ENCODE data around the gene JADE2. TPM values are rescaled to one million over a fixed set of nuclear protein-coding genes. Genes with fewer than 3 reads are reported as not detected.
A peak's percentile ranks its signal among the peaks of the same experiment; 100 is the strongest.

Gene JADE2
- total RNA-seq, 2 experiments from 2014 or later: 58.1 to 68.0 TPM

GRCh38 chr5:134541736-134542376, 16.4 kb downstream of the JADE2 start:
- ATAC-seq (no peak), DNase-seq (peak; percentile 61)
- H3K4me3 Mint-ChIP-seq: no peak overlapping the region
- H3K9me3 Mint-ChIP-seq (ENCODE audit: low read depth): no peaks in the 10 kb centered on the region
- H3K36me3 Mint-ChIP-seq (ENCODE audit: low read depth): peaks cover 39% of the 10 kb centered on the region
- peak overlapping the region; percentile 37 for H3K27ac Mint-ChIP-seq
- ChIA-PET CTCF (interaction anchor here (0.7 to 1.3 kb wide), 4 partner anchors 9 to 54 kb away, joined by 3 to 4 read pairs (median 3); no protein-coding TSS in a partner anchor), POLR2A (interaction anchor here (0.5 to 1.8 kb wide), 3 partner anchors 15 to 32 kb away, joined by 3 to 6 read pairs (median 4); no protein-coding TSS in a partner anchor)
- intact Hi-C loops (cut with DNase I, micrococcal nuclease): no loop called here
- peaks cover 62% of the 10 kb centered on the region for H3K4me1 Mint-ChIP-seq
- no peaks in the 10 kb centered on the region for H3K27me3 Mint-ChIP-seq

DNA sequence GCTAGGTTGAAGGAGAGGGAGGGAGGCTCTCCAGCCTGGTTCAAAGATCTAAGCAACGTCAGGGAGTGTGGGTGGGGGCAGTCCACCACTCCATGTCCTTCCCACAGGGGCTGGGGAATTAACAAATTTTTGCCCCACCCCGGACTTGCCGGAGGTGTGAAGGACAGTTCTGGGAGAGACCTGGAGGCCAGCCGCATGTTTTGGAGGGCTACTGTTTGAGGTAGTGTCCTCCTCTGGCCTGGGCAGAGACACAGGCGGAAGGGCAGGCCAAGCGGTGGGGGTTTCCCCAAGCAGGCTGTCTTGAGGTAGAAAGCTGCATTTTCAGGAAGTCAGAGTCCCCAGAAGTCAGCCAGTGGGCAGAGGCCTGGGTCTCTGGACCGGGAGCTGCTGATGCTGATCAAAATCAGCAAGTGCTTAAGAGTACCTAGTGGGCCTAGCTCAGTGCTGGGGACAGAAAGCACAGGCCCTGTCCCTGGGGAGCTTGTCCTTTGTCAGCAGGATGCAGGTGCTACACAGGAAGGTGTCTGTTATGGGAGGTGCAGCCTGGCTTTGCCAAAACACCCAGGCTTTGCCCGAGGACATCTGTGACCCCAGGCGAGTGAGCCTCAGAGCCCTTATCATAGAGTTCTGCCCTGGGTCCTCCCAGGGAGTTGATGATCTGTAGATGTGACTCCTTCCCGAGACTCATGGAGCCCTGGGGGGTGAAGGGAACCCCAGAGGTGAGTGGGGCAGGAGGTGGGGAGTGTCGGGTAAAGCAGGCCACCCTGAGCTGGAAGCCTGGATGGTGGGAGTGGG, 18.5 kb downstream of the JADE2 start:
- intact Hi-C loops (cut with DNase I, micrococcal nuclease): loop anchor here in 1 of 2 experiments (1.0 kb wide), 2 partner anchors 12 to 17 kb away; no protein-coding TSS in a partner anchor

DNA sequence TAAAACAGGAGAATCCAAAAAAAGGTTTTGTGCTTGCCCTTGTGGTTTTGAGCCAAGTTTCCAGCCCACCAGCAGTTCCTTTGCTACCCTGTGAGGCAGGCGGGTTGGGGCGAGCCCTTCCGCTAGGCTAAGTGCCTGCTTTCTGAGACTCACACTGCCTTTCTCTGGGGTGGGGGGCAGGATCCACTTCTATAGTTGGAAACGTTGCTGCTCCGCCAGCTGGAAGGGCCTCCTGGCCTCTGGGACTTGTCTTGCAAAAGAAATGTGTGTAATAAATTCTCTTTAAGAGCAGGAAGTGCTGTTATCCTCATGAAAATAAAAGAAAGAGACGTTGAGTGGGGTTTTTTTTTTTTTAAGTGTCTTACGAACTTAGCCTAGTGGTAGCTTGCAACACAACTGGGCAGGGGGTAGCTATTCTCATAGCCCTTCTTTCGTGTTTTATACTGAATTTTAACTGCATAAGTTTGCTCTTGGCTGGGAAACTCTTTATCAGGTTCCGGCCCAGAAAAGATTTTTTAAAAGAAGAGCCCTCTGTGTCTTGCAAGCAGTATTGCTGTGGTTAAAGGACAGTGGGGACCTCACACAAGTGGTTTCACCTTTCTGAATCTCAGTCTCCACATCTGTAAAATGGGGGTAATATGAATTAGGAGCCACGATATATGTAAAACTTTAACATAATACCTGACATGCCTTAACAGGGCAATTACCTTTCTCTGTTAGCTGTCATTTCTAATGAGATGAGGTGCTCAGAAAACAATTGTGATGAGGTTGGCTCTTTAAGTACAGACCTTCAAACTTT, 19.8 kb downstream of the JADE2 start:
- DNase-seq: peak; percentile 55
- Mint-ChIP-seq H3K4me1 (peaks cover 77% of the 10 kb centered on the region), H3K36me3 (ENCODE audit: low read depth) (peaks cover 41% of the 10 kb centered on the region), H3K9me3 (ENCODE audit: low read depth) (no peaks in the 10 kb centered on the region), H3K27ac (peak overlapping the region; percentile 96), H3K27me3 (no peaks in the 10 kb centered on the region), H3K4me3 (peak overlapping the region; percentile 71)
- ChIA-PET POLR2A (interaction anchor here (0.5 to 1.9 kb wide), 2 partner anchors 14 to 110 kb away, joined by 4 to 7 read pairs; no protein-coding TSS in a partner anchor), CTCF (interaction anchor here (0.5 to 3.2 kb wide), 7 partner anchors 10 to 145 kb away, joined by 3 to 16 read pairs (median 7); no protein-coding TSS in a partner anchor)
- intact Hi-C loops (cut with DNase I, micrococcal nuclease): no loop called here
- no peak for ATAC-seq

More for the DNA sequence above, 18.5 kb downstream of the JADE2 start:
- DNase-seq (peak; percentile 71), ATAC-seq (peak; percentile 79)
- ChIA-PET POLR2A (interaction anchor here (0.6 to 1.9 kb wide), 4 partner anchors 12 to 20 kb away, joined by 3 to 7 read pairs (median 3); no protein-coding TSS in a partner anchor), CTCF (interaction anchor here (0.6 to 3.2 kb wide), 13 partner anchors 9 to 438 kb away, joined by 3 to 16 read pairs (median 4); partner anchors contain the start of gene CDKN2AIPNL)
- Mint-ChIP-seq H3K27ac (peak overlapping the region; percentile 96), H3K9me3 (ENCODE audit: low read depth) (no peaks in the 10 kb centered on the region), H3K4me1 (peaks cover 72% of the 10 kb centered on the region), H3K27me3 (no peaks in the 10 kb centered on the region), H3K36me3 (ENCODE audit: low read depth) (peaks cover 46% of the 10 kb centered on the region), H3K4me3 (peak overlapping the region; percentile 71)

GRCh38 chr5:134547066-134547465, 21.6 kb downstream of the JADE2 start:
- H3K36me3 Mint-ChIP-seq (ENCODE audit: low read depth): peaks cover 36% of the 10 kb centered on the region
- H3K9me3 Mint-ChIP-seq (ENCODE audit: low read depth): no peaks in the 10 kb centered on the region
- POLR2A ChIA-PET: interaction anchor here (0.6 kb wide), 1 partner anchor 9 kb away, joined by 4 read pairs; no protein-coding TSS in a partner anchor
- DNase-seq (no peak), ATAC-seq (no peak)
- peaks cover 73% of the 10 kb centered on the region for H3K4me1 Mint-ChIP-seq
- peak overlapping the region; percentile 62 for H3K27ac Mint-ChIP-seq
- no peak overlapping the region for H3K4me3 Mint-ChIP-seq
- H3K27me3 Mint-ChIP-seq: no peaks in the 10 kb centered on the region
- intact Hi-C loops (cut with DNase I, micrococcal nuclease): no loop called here
- CTCF ChIA-PET: interaction anchor here (0.8 to 3.0 kb wide), 6 partner anchors 8 to 175 kb away, joined by 3 to 16 read pairs (median 4); partner anchors contain the start of gene UBE2B

- peak overlapping the region; percentile 64 for H3K27ac Mint-ChIP-seq
- intact Hi-C loops (cut with DNase I, micrococcal nuclease): no loop called here
- no peaks in the 10 kb centered on the region for H3K27me3 Mint-ChIP-seq
- DNase-seq (no peak), ATAC-seq (no peak)
- ChIA-PET POLR2A (no interaction called here), CTCF (interaction anchor here (1.2 to 3.0 kb wide), 4 partner anchors 7 to 176 kb away, joined by 3 to 16 read pairs (median 4); partner anchors contain the start of gene UBE2B)
- H3K4me3 Mint-ChIP-seq: no peak overlapping the region
- peaks cover 72% of the 10 kb centered on the region for H3K4me1 Mint-ChIP-seq
- H3K36me3 Mint-ChIP-seq (ENCODE audit: low read depth): peaks cover 38% of the 10 kb centered on the region
- no peaks in the 10 kb centered on the region for H3K9me3 Mint-ChIP-seq (ENCODE audit: low read depth)
These were observed 22.1 kb downstream of the JADE2 start for GRCh38 chr5:134547579-134547978.

DNA sequence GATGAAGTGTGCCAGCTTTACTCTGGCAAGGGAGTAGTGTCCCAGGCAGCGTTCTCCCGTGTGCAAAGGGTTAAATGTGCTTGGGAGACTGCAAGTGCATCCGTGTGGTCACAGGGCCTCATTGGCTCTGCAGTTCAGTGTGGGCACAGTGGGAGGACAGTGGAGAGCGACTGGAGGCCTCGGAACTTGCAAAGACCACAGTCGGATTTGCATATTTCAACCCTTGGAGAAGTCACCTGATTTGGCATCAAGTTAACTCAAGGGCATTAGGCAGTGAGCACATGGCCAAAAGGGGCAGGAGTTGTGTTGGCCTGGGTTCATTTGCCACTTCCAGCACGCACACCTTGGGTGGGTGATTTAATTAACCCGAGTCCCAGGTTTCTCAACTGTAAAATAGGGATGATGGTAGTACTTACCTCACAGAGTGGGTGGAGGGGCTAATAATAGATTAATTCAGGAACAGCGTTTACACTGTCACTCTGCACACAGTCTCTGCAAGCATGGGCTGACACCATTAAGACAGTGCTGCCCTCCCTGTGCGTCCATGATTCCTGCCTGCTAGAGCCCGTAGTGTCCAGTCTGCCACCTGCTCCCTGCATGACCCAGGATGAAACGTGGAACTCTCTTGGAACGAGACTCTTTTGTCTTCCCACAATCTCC, 22.7 kb downstream of the JADE2 start:
- no peak for DNase-seq
- Mint-ChIP-seq H3K9me3 (ENCODE audit: low read depth) (no peaks in the 10 kb centered on the region), H3K36me3 (ENCODE audit: low read depth) (peaks cover 42% of the 10 kb centered on the region), H3K27me3 (no peaks in the 10 kb centered on the region), H3K27ac (peak overlapping the region; percentile 86), H3K4me1 (peaks cover 72% of the 10 kb centered on the region), H3K4me3 (no peak overlapping the region)
- POLR2A ChIA-PET: no interaction called here
- ATAC-seq: no peak
- intact Hi-C loops (cut with DNase I, micrococcal nuclease): no loop called here
- CTCF ChIA-PET: interaction anchor here (0.7 kb wide), 1 partner anchor 60 kb away, joined by 3 read pairs; no protein-coding TSS in a partner anchor

DNA sequence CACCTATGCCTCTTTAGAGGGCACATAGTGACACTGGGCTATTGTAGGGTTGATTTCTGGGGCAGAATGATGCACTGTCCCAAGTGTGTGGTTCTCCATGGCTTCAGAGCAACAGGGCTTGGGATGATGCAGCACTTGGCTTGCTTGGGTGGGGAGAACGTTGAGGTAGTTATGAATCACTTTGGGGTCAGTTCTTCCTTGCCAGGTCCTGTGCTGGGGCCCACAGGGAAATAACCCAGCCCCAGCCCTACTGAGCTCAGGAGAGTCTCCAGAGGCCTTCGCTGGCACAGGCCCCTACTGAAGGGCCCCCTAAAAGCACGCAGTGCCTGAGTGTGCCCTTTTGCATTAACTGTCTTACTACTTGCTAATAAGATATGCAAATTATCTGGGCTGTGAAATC, 24.2 kb downstream of the JADE2 start:
- ChIA-PET POLR2A (no interaction called here), CTCF (no interaction called here)
- peak; percentile 38 for ATAC-seq
- peaks cover 52% of the 10 kb centered on the region for H3K36me3 Mint-ChIP-seq (ENCODE audit: low read depth)
- no peaks in the 10 kb centered on the region for H3K9me3 Mint-ChIP-seq (ENCODE audit: low read depth)
- no peak overlapping the region for H3K4me3 Mint-ChIP-seq
- H3K27ac Mint-ChIP-seq: peak overlapping the region; percentile 78
- H3K4me1 Mint-ChIP-seq: peaks cover 69% of the 10 kb centered on the region
- intact Hi-C loops (cut with DNase I, micrococcal nuclease): no loop called here
- no peak for DNase-seq
- H3K27me3 Mint-ChIP-seq: no peaks in the 10 kb centered on the region

DNA sequence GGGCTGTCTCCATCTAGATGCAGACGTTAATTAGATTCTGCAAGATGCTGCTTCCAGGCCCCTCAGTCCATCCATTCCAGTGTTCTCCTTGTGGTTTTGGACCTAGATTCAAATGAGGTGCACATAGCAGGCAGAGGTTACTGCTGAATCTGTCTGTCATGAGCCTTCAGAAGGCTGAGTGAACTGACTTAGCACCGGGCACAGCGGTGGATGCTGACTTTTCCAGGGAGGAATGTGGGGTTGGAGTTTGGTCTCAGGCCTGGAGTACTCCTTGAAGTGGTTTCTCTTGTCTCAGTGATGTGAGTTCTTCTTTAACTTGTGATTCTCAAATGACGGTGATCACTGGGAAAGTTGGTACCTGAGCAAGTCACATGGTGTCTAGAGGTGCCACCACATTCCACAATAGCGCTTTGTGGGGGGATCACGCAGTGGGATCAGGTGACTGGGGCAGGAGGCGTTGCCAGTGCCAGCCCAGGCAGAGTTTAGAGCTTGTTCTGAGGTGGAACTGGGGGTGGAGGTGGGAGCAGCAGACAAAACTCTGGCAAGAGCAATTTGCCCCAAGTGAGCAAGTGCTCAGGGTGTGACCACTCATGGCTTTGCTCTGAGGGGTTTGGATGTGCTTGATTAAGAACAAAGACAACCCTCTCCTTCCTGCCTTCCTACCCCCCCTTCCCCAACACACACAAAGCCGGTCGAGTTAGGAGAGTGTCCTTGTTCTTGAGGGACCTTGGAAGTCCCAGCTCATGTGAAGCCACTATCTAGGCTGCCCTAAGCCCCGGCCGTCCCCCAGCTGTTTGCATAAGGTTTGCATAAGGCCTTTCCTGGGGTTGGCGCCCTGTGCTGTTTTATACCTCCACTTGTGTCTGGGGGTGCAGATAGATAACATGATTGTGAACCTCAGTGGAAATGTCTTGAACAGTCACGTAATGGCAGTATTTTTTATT, 25.1 kb downstream of the JADE2 start:
- Mint-ChIP-seq H3K27me3 (no peaks in the 10 kb centered on the region), H3K4me3 (no peak overlapping the region), H3K4me1 (peaks cover 69% of the 10 kb centered on the region), H3K9me3 (ENCODE audit: low read depth) (no peaks in the 10 kb centered on the region), H3K27ac (peak overlapping the region; percentile 78), H3K36me3 (ENCODE audit: low read depth) (peaks cover 50% of the 10 kb centered on the region)
- intact Hi-C loops (cut with DNase I, micrococcal nuclease): no loop called here
- ATAC-seq (no peak), DNase-seq (no peak)
- POLR2A ChIA-PET: no interaction called here
- CTCF ChIA-PET: no interaction called here

GRCh38 chr5:134551901-134552300, 26.4 kb downstream of the JADE2 start:
- no peaks in the 10 kb centered on the region for H3K9me3 Mint-ChIP-seq (ENCODE audit: low read depth)
- H3K27ac Mint-ChIP-seq: peak overlapping the region; percentile 76
- DNase-seq (no peak), ATAC-seq (no peak)
- no peaks in the 10 kb centered on the region for H3K27me3 Mint-ChIP-seq
- no peak overlapping the region for H3K4me3 Mint-ChIP-seq
- ChIA-PET CTCF (no interaction called here), POLR2A (no interaction called here)
- H3K4me1 Mint-ChIP-seq: peaks cover 74% of the 10 kb centered on the region
- intact Hi-C loops (cut with DNase I, micrococcal nuclease): no loop called here
- H3K36me3 Mint-ChIP-seq (ENCODE audit: low read depth): peaks cover 58% of the 10 kb centered on the region

- intact Hi-C loops (cut with DNase I, micrococcal nuclease): no loop called here
- Mint-ChIP-seq H3K9me3 (ENCODE audit: low read depth) (no peaks in the 10 kb centered on the region), H3K4me1 (peaks cover 71% of the 10 kb centered on the region), H3K27me3 (no peaks in the 10 kb centered on the region), H3K27ac (peak overlapping the region; percentile 76), H3K36me3 (ENCODE audit: low read depth) (peaks cover 56% of the 10 kb centered on the region), H3K4me3 (no peak overlapping the region)
- ATAC-seq: no peak
- ChIA-PET POLR2A (no interaction called here), CTCF (no interaction called here)
- DNase-seq: no peak
These were observed 26.8 kb downstream of the JADE2 start for GRCh38 chr5:134552301-134552700.

Measured in activated CD4-positive, alpha-beta T cell treated with anti-CD3 and anti-CD28 coated beads for 36 hours (primary cell).